NCI-H187 treated with DMSO at 0.1 percent for 48 hours (cell line): Measurements from ENCODE around the gene PRKCE.
"Not testable (repeated sequence)": the region's sequence is repeated elsewhere in the genome, so short reads cannot be mapped to it uniquely, and the experiment has no call there.

ENCODE experiments used
- DNase-seq: peaks from one replicate; lab custom pipeline; 2025; lab: John Stamatoyannopoulos, UW

PRKCE gene

GRCh38 chr2:45909677-45910191 is 258.3 kb downstream of the PRKCE start:
- DNase-seq = no peak

GRCh38 chr2:45910473-45911060 is 259.1 kb downstream of the PRKCE start:
- DNase-seq = no peak

GRCh38 chr2:45911538-45911937 is 260.1 kb downstream of the PRKCE start:
- DNase-seq = no peak

- DNase-seq = no peak
Measured at GRCh38 chr2:45912109-45912508, 260.6 kb downstream of the PRKCE start.

- DNase-seq = no peak
Measured at GRCh38 chr2:45913539-45913938, 262.1 kb downstream of the PRKCE start.

GRCh38 chr2:45915523-45915922 is 264.0 kb downstream of the PRKCE start:
- no peak for DNase-seq

DNA sequence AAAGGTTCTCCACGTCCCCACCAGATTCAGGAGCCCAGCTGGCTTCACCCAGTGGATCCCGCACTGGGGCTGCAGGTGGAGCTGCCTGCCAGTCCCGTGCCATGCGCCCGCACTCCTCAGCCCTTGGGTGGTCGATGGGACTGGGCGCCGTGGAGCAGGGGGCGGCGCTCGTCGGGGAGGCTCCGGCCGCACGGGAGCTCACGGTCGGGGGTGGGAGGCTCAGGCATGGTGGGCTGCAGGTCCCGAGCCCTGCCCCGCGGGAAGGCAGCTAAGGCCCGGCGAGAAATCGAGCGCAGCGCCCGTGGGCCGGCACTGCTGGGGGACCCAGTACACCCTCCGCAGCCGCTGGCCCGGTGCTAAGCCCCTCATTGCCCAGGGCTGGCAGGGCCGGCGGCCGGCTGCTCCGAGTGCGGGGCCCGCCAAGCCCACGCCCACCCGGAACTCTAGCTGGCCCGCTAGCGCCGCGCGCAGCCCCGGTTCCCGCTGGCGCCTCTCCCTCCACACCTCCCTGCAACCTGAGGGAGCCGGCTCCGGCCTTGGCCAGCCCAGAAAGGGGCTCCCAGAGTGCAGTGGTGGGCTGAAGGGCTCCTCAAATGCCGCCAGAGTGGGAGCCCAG is 266.2 kb downstream of the PRKCE start:
- DNase-seq = not testable (repeated sequence)

- DNase-seq = no peak
Measured at GRCh38 chr2:45918463-45919159, 267.1 kb downstream of the PRKCE start.

DNA sequence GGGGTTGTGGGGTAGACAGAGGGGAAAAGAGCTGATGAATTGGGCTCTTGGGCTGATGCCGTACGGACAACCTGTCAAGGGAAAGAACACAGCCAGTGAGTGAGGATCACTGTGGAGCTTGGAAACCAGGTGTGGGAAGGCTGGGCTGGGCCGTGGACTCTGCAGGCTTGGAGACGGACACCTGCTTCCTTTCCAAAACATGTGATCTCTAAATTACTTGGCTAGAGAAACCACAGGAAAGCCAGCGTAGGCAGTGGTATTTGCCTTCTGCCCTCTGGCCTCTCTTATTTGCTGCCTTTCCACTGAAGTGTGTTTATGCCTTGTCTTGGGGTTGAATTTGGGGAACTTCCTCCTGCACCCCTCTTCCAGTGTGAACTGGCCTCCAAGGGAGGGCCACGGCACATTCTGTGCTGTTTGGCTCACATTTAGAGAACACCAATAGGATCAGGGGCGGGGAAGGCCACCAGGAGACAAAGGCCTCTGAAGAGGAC is 267.7 kb downstream of the PRKCE start:
- peak; percentile 42 for DNase-seq

DNA sequence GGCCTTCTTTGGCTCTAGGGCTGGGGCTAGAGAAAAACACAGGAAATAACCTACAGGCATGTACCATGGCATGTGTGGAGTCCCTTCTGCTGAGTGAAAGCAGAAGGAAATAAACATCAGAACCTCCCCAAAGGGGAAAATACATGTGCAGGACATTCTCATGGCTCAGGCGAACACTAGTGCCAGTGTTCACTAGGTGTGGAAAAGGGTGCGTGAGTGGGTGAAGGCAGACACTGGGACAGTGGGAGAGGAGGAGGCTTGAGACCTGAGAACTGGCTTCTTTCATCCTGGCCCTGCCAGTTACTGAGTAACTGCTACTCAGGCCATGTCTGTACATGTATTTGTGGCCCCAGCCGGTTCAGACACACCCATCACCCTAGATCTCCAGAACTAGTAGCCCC is 268.2 kb downstream of the PRKCE start:
- DNase-seq = no peak

DNA sequence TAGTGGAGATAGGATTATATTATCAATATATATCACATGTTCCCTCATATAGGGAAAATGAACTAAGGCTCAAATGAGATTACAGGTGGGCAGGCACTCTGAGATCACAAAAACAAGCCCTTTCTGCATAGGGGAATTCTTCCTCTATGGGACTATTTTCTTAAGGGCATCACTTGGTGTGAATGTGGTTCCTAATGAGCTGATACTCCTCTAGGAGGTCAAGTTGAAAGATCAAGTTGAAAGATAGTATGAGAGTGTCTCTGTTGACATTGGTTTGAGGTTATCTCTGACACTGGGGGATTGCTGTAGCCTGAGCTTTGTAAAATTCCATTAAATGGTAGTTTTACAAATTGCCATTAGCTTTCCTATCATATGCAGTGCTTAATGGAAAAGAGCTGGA is 270.4 kb downstream of the PRKCE start:
- DNase-seq = no peak

DNA sequence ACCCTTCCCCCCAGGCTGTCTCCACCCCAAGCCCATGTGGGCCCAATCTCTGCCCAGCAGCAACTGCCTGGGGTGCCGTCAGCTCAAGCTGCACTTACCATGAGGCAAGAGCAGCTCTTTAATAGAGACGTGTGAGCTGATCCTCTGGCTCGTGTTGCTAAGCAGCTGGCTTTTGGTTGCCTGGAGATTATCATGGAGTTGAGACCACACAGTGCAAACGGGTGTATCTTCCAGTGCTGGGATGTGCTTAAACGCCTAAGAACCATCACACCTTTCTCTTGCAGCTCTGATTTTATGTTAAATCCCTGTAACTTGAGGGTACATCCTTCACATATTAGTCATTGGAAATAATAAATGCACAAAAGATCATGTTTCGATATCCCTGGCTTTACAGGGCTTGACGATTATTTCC is 271.1 kb downstream of the PRKCE start:
- DNase-seq = peak; percentile 79

GRCh38 chr2:45923701-45924100 is 272.2 kb downstream of the PRKCE start:
- DNase-seq = no peak

DNA sequence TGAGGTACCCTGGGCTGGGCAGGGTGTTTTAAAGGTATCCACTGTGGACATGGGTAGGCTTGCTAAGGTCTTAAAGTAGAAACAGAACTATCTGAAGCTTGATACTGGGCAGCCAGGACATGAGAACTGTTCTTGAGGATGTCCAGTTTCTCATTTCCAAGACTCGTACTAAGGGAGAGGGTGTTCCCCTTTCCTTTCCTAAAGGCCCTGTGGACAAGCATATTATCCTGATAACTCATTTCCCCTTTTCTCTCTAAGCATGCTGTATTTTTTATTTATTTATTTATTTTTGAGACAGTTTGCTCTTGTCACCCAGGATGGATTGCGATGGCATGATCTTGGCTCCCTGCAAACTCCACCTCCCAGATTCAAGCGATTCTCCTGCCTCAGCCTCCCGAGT is 273.6 kb downstream of the PRKCE start:
- no peak for DNase-seq

GRCh38 chr2:45925636-45926366 is 274.3 kb downstream of the PRKCE start:
- DNase-seq = no peak

- DNase-seq = peak; percentile 43
Measured at GRCh38 chr2:45928946-45929345, 277.5 kb downstream of the PRKCE start.

DNA sequence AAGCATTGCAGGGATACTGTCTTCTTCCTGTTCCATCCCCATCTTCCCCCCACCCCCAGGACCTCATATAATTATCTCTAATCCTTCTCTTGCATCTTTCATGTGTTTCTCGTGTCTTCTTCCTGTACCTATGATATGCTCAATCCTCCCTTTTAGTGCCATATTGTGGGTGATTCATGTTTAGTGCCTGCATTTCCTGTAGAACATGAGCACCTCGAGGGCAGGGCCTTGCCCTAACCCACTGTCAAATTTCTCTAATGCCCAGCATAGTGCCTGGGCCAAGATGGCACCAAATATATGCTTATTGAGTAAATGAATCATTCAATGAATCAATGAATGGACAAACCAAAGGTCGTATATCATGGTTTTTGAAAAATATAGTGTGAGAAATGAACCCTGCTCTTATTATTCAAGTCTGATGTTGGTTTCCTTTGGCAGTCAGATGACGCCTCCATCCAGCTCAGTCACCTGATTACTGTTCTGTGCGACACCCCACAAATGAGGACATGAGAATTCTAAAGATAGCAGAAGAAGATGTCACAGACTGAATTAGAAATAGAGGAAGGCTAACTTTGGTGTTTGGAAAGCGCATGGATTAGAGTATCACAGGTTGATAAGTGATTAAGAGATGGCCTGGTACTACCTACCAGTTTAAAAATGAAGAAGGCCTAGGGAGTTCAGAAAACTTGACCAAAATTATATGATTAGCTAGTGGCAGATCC is 278.4 kb downstream of the PRKCE start:
- no peak for DNase-seq

- peak; percentile 75 for DNase-seq
Measured at GRCh38 chr2:45930396-45930792, 278.9 kb downstream of the PRKCE start.

DNA sequence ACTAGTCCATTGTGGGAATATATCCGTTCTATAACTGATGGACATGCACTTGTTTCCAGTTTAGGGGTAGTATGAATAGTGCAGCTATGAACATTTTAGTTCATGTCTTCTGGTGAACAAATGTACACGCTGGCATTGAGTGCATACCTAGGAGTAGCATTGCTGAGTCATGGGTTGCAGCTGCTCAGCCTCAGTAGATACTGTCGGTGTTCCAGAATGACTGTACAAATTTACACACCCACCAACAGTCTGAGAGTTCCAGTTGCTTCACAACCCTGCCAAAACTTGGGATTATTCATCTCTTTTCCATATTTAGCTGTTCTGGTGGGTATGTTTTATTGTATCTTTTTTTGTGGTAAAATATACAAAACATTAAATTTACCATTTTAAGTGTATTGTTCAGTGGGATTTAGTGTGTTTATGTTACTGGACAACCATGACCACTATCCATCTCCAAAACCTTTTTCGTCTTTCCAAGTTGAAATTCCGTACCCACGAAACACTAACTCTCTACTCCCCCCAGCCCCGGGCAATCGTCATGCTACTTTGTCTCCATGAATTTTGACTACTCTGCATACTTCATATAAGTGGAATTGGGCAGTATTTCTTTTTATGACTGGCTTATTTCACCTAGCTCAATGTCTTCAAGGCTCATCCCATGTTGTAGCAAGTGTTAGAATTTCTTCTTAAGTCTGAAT is 281.0 kb downstream of the PRKCE start:
- no peak for DNase-seq

DNA sequence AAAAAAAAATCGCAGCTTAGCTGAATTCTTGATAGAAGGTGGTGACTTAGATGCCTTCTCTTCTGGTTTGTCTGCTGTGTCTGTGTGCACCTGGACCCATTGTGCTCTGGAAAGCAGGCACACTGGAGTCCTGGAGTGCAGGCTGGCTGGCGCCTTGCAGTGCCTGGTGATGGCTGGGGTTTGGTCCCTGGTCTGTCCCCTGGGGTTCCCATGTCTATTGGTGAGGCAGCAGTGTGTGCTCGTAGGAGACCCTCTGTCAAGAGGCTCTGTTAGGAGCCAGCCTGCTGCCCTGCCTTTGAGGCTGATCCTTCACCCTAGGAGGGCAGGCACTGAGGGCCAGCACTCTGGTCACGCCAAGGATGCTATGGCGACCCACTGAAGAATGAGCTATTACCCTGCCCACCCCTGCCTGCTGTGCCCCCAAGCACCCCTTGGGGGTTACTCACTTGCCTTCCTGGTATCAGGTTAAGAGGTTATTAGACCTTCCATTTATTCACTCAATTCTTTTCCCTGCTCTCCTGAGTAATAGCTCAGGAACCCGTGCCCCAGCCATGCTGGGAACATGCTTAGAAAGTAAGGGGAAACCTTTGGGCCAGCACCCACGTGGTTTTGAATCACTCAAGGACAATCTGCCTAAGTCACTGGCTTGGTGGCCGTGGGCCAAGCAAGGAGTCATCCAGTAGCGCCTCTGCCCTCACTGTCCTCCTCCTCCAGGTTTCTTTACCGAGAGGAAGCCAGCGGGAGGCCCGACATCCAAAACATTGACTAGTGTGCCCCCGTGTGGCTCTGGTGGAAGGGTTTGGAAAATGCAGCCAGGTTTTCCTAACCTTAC is 284.5 kb downstream of the PRKCE start:
- DNase-seq = peak; percentile 81
